ENCODE results near the gene STAG2.

- TF ChIP-seq CTCF (IDR thresholded peaks at IDR 0.05) (no peak), POLR2A (IDR thresholded peaks at IDR 0.05) (no peak), POLR2AphosphoS5 (IDR thresholded peaks at IDR 0.05) (no peak), EP300 (IDR thresholded peaks at IDR 0.05) (no peak)
Measured at GRCh38 chrX:124028182-124028581, 66.7 kb downstream of the STAG2 start.

All from upper lobe of left lung (tissue), 4 donors.